ENCODE results near the gene RHBDF1. TPM values are rescaled to one million over a fixed set of nuclear protein-coding genes. Genes with fewer than 3 reads are reported as not detected.

The RHBDF1 gene
- polyA plus RNA-seq, 1 donor from 2014 or later, result 0.21 TPM

DNA sequence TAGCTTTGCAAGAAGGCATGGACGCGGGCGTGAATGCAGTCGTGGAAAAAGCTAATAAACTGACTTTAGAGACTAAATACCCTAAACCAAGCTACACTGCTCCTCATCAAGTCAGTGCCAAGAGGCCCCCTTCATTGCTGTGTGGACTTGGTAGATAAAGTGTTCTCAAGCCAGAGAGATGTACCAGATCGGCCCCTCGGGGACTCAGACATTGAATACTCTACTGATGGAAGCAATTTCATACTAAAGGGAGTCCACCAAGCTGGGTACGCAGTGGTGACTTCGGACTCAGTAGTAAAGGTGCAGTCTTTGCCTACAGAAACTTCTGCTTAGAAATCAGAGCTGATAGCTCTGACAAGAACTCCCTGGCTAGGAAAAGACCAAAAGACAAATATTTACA, 27.8 kb downstream of the RHBDF1 start:
- no peaks in the 10 kb centered on the region for H4K20me1 ChIP-seq (ENCODE audit: insufficient read depth)
- no peaks in the 10 kb centered on the region for H3K27me3 ChIP-seq (ENCODE audit: insufficient read depth, low read depth, low read length)
- no peak overlapping the region for H3K4me2 ChIP-seq (ENCODE audit: low read length)
- no peaks in the 10 kb centered on the region for H3K9me3 ChIP-seq (ENCODE audit: low read length)
- no peak overlapping the region for H3K9ac ChIP-seq (ENCODE audit: low read length)
- H3F3A ChIP-seq (ENCODE audit: insufficient read depth, low read length, poor library complexity, severe bottlenecking), result no peaks in the 10 kb centered on the region
- TF ChIP-seq, protein P1, sequence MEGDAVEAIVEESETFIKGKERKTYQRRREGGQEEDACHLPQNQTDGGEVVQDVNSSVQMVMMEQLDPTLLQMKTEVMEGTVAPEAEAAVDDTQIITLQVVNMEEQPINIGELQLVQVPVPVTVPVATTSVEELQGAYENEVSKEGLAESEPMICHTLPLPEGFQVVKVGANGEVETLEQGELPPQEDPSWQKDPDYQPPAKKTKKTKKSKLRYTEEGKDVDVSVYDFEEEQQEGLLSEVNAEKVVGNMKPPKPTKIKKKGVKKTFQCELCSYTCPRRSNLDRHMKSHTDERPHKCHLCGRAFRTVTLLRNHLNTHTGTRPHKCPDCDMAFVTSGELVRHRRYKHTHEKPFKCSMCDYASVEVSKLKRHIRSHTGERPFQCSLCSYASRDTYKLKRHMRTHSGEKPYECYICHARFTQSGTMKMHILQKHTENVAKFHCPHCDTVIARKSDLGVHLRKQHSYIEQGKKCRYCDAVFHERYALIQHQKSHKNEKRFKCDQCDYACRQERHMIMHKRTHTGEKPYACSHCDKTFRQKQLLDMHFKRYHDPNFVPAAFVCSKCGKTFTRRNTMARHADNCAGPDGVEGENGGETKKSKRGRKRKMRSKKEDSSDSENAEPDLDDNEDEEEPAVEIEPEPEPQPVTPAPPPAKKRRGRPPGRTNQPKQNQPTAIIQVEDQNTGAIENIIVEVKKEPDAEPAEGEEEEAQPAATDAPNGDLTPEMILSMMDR (IDR thresholded peaks at IDR 0.05; ENCODE audit: poor library complexity, severe bottlenecking), result no peak
- TF ChIP-seq POLR2AphosphoS5 (IDR thresholded peaks at IDR 0.05) (no peak), EP300 (conservative IDR thresholded peaks at IDR 0.05; ENCODE audit: poor library complexity, severe bottlenecking) (no peak), REST (IDR thresholded peaks at IDR 0.05; ENCODE audit: borderline replicate concordance) (no peak)
- H3K4me3 ChIP-seq (ENCODE audit: low read length), result no peak overlapping the region
- no peaks in the 10 kb centered on the region for H3K9me2 ChIP-seq (ENCODE audit: insufficient read depth, low read length)
- H3K27ac ChIP-seq (ENCODE audit: low read length), result no peak overlapping the region
- H3K36me3 ChIP-seq (ENCODE audit: insufficient read depth, low read length), result no peaks in the 10 kb centered on the region
- no peak overlapping the region for H2AFZ ChIP-seq (ENCODE audit: low read depth, low read length)
- H3K79me2 ChIP-seq (replicated peaks; ENCODE audit: insufficient read depth, low read length), result no peaks in the 10 kb centered on the region

DNA sequence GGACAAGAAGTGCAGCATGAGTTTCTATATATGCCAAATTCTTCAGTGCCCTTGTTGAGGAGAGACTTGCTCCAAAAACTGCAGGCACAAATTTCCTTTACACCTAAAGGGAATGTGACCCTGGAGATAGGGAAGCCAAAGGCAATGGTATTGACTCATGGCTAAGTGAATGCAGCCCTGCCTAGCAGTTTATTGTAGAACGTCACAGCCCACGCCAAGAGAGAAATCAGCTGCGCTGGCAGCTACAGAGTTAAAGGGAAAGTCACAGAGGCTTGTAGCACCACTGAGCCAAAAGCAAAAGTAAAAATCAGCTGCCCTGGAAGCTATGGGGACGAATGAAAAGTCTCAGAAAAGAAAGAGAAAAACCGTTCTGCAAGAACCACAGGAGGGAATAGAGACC, 29.1 kb downstream of the RHBDF1 start:
- Histone ChIP-seq H3K4me2 (ENCODE audit: low read length) (no peak overlapping the region), H3K9me2 (ENCODE audit: insufficient read depth, low read length) (no peaks in the 10 kb centered on the region), H3K27me3 (ENCODE audit: insufficient read depth, low read depth, low read length) (no peaks in the 10 kb centered on the region), H3K9me3 (ENCODE audit: low read length) (no peaks in the 10 kb centered on the region), H3F3A (ENCODE audit: insufficient read depth, low read length, poor library complexity, severe bottlenecking) (no peaks in the 10 kb centered on the region), H4K20me1 (ENCODE audit: insufficient read depth) (no peaks in the 10 kb centered on the region), H3K27ac (ENCODE audit: low read length) (no peak overlapping the region), H3K9ac (ENCODE audit: low read length) (no peak overlapping the region), H3K79me2 (replicated peaks; ENCODE audit: insufficient read depth, low read length) (no peaks in the 10 kb centered on the region), H2AFZ (ENCODE audit: low read depth, low read length) (no peak overlapping the region), H3K4me3 (ENCODE audit: low read length) (no peak overlapping the region), H3K36me3 (ENCODE audit: insufficient read depth, low read length) (no peaks in the 10 kb centered on the region)
- no peak for TF ChIP-seq REST (IDR thresholded peaks at IDR 0.05; ENCODE audit: borderline replicate concordance)
- TF ChIP-seq, protein P1 (IDR thresholded peaks at IDR 0.05; ENCODE audit: poor library complexity, severe bottlenecking), result no peak
- TF ChIP-seq EZH2 (IDR thresholded peaks at IDR 0.05; ENCODE audit: borderline replicate concordance, insufficient read depth, low read length, poor library complexity, severe bottlenecking), result no peak
- no peak for TF ChIP-seq EP300 (conservative IDR thresholded peaks at IDR 0.05; ENCODE audit: poor library complexity, severe bottlenecking)
- TF ChIP-seq POLR2AphosphoS5 (IDR thresholded peaks at IDR 0.05), result no peak
- TF ChIP-seq MXI1 (conservative IDR thresholded peaks at IDR 0.05; ENCODE audit: poor library complexity, severe bottlenecking), result no peak
- TF ChIP-seq SMC3 (conservative IDR thresholded peaks at IDR 0.05; ENCODE audit: poor library complexity), result no peak
- TF ChIP-seq RAD21 (conservative IDR thresholded peaks at IDR 0.05), result no peak
- TF ChIP-seq TAF1 (IDR thresholded peaks at IDR 0.05; ENCODE audit: low read depth), result no peak
